Loucy (cell line): ENCODE results near the gene EARS2.

ENCODE experiments used
- CTCF ChIP-seq: fragments of 200-600 bp; sonication (generic); conservative IDR thresholded peaks from 2 replicates; pipeline ENCODE4 v1.5.1; 2014; ENCODE audit warnings: mild to moderate bottlenecking, antibody characterized with exemption, low read length
- EZH2phosphoT487 ChIP-seq: fragments of 200-600 bp; IDR thresholded peaks from 2 replicates; pipeline ENCODE4 v1.6.1; 2018; ENCODE audit warnings: antibody characterized with exemption, mild to moderate bottlenecking, moderate library complexity, borderline replicate concordance

- TF ChIP-seq CTCF (no peak), EZH2phosphoT487 (no peak)
Observed at GRCh38 chr16:23509782-23510163, 47.4 kb downstream of the EARS2 start.
